GM19468 (cell line): Measurements from ENCODE around the gene E2F6.
"Not testable (repeated sequence)": the region's sequence is repeated elsewhere in the genome, so short reads cannot be mapped to it uniquely, and the experiment has no call there.

Experiments
- ATAC-seq: cut with Tn5 transposase; IDR thresholded peaks from one replicate; pipeline ENCODE4 v1.9.1; 2021; ENCODE audit warnings: mild to moderate bottlenecking, moderate library complexity, moderate number of reproducible peaks; ENCODE audit not compliant: unreplicated experiment; ENCODE audit errors: extremely low read depth

Gene E2F6

DNA sequence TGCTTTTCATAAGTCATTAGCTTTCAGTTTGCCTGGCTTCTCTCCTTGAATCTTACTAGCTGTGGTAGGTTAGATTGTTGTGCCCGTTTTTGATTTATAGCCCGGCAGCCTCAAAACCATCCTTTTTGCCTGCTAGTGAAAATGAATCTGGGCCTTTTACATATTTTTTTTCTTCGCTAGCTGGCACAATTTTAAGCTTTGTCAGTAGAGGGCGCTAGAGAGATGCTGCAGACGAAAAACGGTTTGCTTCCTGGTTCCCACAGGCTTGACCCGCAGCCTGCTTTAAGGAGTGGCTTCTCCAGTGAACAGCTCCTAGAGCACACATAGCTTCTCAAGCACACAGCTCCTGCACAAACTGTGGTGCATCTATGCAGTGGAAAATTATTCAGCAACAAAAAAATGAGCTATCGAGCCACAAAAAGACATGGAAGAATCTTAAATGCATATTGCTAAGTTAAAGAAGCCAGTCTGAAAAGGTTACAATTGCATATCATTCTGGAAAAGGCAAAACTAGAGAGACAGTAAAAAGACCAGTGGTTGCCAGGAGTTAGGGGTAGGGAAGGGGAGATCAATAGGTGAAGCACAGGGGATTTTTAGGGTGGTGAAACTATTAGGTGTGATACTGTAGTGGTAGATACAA, 47.9 kb downstream of the E2F6 start:
- ATAC-seq: no peak

DNA sequence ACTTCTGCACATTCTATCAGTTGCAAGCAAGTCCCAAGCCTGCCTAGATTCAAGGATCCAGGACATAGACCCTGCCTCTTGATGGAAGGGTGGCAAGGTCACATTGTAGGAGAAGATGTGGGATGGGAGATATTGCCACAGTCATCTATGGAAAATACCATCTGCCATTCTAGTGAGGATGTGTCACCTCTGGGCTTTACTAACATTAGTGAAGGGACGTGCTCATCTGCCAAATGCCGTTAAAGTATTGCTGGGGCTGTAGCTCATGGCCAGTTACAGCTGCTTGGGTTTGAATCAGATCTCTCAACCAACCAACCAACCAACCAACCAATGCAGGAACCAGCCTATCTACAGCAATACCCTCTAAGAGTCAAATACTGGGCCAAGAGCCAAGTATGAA, 49.0 kb downstream of the E2F6 start:
- ATAC-seq: no peak

DNA sequence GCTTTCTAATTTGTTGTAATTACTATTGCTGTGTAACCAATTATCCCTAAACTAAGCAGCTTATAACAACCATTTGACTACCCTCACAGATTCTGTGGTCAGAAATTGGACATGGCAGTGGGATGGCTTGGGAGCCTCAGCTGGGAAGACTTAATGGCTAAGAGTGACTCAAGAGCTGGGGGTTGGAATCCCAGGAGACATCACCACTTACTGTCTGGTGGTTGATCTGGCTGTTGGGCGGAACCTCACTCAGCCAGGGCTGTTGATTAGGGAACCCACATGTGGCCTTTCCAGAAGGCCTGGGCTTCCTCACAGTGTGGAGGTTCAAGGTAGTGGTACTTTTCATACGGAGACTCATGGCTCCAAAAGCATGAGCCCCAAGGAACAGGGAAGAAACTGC, 49.8 kb downstream of the E2F6 start:
- no peak for ATAC-seq

DNA sequence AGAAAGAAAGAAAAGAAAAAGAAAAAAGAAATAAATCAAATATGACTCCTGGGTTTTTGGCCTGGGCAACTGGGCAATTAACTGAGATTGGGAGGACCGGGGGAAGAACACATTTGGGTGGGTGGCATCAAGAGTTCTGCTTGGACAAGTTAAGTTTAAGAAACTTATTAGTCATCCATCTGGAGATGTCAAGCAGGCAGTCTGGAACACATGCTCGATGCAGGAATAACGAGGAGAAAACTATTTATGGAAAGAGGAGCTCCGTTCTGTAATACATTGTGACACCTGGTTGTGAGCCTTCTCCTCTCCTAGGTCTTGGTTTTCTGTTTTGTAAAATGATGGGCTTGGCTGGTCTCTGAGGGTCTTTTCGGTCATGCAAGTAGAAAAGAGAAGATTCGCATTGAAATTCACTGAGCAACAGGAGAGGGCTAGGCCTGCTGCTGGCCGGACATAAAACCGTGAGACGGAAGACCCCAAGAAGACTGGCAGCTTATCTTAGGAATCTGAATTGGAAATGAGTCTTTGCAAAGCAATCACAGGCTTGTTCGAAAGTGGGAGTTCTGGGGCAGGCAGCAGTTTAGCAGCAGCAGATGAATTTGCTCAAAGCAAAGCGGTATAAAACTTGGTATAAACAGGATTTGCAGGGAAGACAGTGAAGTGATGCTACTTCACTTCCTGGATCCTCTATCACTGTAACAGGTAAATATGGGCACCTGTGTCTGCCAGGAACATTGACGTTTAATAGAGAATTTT, 51.4 kb downstream of the E2F6 start:
- ATAC-seq: no peak

DNA sequence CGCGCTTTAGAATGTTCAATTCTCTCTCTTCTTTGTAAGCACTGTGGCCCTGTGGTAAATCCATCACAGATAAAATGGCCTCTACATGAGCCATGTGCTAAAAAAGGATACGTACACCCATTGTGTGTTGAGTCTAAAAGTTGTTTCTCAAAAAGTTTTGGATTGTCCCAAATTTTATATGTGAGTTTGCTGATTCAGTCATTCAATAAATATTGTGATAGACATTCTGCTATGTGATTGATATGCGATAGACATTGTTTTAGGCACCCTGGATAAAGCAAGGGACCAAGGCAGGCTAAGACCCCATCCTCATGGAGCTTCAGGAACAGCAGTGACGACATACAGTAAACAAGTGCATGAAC, 53.5 kb downstream of the E2F6 start:
- ATAC-seq: no peak

DNA sequence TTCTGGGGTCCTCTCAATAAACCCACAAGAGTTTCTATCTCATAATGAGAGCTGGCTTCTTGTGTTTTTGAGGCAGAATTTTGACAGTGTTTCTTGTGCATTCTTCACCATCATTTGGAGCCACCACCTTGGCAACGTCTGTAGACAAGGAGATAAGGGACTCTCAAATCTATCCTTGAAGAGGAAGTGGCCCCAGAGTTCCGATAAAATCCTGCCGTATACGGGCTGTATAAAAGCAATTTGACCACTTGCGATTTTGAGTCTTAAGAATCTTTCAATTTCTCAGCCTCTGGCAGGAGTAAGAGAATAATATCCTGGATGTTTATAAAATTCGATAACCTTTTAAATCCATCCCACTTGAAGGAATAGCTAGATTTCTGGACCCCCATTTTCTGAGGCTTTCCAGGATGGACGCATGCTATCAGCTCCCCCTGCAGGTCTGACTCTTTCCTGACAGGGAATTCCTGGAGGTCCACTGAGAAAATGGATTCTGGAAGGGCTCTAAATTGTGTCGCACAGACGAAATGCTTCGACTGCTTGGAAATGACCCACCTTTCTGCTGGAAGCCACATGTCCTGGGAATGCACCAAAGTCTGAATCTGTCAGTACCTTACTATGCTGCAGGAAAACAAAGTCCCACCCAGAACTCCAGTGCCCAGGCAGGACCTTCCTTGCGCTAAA, 54.1 kb downstream of the E2F6 start:
- ATAC-seq: no peak

DNA sequence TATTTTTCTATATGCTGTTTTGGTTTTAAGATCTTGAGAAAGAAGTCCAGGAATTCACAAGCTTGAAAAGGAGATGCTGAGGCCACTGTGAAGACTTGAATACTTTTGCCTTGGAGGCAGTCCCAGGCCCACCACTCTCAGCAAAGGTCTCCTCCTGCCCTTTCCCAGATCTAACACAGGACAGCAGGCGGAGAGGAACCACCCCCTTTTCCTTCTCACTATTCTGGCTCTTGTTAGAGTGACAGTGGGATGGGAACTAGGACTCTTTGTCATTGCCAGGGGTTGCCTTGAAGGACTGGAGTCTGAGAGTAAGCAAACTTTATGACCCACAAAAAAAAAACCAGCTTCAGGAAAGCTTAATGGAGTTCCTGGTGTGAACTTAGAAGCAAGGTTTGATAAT, 54.7 kb downstream of the E2F6 start:
- no peak for ATAC-seq

DNA sequence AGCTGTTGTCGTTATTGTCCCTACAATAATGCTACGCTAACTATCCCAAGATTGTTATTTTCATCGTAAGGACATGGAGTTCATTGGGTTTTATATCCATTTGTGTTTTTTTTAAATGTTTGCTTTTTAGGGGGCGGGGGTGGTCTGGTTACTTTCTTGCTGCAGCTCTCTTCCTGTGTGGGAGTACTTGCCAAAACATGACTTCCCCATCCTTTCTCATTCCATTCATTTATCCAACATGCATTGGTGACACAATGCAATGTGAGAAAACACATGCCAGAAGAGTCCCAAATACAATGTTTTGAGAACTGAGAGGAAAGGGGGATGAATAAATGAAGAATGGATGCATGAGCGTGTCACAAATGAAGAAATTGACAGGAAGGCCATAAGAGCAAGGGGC, 55.9 kb downstream of the E2F6 start:
- no peak for ATAC-seq

DNA sequence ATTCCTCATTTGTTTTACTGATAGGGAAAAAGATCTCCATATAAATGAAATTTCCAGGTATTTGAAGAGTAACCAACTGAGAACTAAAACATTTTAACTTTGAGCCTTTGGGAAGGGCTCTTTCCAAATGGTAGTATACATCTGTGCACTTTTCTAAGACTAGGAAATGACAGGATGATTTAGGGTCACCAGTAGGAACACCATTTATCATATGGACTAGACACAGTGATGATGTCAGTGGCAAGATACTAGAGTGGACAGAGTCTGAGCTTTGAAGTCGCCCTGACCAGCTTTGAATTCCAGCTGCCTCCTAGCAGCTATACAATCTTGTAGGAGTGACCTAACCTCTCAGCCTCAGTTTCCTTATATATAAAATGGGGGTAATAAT, 56.4 kb downstream of the E2F6 start:
- no peak for ATAC-seq

DNA sequence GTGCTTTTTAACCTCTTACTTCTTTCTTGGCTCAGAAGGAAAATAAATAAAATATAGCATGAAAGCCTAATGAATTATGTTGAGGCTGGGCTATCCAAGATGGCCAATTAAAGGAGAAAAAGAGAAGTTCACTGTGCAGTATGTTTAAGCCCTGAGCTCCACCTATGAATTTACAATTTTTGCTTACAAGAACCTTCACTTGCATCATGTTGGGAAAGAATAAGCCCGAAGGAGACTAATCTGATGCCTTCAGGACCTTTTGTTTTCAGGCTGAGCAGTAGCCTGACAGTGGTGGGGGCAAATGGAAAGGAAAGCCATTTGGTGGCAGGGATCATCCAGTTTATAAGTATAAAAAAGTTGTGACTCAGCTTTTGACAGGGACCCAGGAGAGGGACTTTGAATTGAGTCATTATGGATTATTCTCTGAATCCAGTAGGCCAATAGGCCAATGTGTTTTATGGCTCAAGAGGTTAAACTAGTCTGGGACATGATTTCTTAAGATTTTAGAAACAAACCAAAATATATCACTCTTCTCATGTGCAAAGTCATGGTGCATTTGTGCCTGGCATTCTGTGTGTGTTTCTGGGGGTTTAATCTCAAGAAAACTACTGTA, 56.9 kb downstream of the E2F6 start:
- ATAC-seq: no peak

DNA sequence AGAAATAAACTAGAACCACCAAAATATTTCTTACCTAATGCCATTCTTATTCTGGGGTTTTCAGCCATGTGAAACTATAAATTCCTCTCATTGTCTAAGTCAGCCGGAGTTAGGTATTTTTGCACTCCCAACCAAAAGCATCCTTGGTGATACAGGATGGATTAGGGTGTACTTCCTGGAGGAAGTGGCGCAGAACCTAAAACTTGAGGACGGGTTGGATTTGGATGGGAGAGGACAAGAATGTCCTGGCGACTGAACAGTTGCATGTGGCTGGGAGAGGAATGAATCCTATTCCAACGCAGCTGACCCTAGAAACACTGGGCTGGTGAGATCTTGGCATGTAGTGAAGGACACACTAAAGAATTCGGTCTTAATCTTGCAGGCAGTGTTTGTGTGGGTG, 58.5 kb downstream of the E2F6 start:
- ATAC-seq: no peak

DNA sequence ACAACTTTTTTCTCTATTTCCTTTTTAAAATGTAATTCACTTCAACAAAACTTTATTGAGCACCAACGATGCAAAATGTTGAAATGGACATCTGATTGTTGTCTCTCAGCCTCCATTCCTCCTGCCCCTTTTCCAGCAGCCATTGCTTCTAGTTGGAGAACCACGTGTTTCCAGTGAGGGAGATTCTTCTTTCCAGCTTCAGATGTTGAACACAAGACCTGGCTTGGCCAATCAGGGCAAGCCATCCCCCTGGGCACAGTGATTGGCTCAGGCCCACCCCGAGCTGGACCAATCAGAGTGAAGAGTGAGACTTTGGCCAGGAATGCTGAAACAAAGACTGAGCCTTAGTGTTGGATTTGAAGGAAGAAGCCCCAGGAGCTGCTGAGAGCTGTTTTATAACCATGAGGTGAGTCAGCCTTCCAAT, 59.0 kb downstream of the E2F6 start:
- no peak for ATAC-seq

DNA sequence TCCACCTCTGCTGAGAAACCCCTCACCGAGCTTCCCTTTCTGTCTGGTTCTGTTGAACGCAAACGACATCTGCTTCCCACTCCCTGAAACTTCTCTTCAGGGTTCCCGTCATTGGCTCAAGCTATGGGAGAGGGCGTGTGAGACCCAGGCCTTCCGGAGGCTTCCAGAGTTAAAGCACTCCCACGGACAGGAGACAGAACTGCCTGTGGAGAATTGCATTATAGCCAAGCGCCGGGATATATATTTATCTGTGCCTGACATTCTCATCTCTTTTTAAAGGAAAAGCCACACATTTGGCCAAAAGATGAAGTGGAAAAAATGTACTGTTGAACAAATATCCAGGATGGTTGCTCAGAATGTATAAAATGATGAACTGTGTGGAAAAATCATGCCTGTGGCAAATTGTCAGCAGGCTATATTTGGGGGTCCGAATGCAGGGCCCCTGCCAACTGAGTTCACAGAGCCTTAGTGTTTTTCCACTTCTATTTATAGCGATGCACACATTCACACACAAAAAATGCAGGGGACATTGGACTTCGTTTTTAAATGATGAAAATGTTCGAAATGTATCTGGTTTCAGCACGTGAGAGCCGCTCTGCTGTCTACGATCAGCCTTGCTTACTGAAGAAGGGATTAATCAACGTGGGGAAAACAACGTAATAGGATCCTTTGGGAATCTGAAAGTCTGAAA, 59.5 kb downstream of the E2F6 start:
- ATAC-seq: no peak

DNA sequence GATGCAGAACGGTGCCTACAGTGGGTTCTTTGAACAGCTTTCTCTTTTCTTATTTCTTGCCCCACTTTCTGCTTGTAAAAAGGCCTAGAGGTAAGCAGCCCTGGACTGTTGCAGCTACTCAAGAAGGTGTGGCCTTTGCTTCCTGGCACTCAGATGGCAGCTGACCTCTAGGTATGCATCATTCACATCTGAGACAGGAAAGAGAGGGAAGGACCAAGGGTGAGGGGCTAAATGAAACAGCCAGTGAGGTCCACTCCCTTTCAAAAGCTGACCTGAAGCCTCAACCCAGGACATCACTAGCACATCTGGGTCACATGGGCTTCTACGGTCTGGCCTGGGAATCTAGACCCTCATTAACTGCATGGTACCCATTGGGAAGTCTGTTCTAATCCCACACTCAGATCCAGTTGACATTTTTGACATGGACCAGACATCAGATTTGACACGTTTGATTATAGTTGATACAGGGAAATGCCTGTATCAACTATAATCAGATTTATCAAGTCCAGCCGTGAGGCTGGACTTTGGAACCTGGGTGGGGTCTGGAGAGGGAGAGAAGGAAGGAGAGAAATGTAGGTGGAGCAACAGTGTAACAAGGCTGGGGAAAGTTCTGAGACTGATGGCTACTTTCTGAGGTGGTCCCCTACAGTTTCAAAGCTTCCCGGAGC, 60.2 kb downstream of the E2F6 start:
- ATAC-seq: no peak

DNA sequence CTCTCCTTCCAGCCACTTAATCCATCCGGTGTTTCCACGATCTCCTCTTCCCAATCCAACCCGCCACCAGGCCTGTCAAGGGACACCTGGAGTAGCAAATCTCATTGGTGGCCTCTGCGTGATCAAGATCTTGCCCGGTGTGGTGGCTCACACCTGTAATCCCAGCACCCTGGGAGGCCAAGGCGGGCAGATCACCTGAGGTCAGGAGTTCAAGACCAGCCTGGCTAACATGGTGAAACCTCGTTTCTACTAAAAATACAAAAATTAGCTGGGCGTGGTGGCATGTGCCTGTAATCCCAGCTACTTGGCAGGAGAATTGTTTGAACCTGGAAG, 60.9 kb downstream of the E2F6 start:
- ATAC-seq: not testable (repeated sequence)

DNA sequence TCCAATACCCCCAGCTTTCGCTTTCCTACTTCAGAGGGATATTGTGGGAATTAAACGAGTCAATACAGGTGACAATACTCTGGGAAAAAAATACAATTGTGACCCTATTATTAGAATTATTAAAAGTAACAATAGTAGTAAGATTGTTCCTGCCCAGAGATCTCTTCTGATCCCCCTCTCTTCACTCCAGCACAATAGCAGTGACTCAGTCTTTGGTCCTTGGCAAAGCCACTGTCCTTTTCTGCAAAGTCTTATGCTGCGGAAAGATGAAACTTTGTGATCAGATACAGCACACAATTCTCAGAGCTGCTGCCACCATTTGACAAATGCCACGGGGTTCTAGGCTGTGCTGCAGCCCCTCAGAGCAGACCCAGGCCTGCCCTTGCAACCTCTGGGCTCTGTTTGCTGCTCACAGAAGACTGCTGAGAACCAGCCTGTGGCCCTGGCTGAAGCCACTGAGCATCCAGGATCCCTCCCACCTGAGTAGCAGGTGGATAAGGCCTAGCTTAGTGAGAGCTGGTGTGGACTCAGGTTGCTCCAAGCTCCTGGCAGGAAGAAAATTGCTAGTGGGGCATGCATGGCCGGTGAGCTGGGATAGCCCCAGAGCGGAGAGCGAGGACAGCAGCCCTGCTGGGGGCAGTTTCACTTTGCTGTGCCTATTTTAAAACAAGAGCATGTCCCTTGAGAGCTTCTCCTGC, 61.4 kb downstream of the E2F6 start:
- ATAC-seq: no peak

DNA sequence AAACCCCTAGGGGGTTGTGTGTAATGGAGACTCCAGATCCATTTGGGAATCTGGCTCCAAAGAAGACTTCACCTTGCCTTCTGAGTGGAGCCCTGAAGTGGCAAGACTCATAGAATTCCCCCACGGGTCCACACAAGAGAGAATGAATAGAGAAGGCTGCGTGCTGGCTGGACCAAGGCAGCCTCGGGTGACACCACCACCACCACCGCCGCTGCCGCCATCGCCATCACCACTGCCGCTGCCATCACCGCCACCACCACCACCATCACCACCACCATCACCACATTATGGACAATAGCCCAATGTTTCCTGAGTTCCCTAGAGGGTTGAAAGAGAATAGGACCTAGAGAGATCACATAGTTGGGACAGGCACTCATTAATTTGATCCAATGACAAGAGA, 63.5 kb downstream of the E2F6 start:
- no peak for ATAC-seq

DNA sequence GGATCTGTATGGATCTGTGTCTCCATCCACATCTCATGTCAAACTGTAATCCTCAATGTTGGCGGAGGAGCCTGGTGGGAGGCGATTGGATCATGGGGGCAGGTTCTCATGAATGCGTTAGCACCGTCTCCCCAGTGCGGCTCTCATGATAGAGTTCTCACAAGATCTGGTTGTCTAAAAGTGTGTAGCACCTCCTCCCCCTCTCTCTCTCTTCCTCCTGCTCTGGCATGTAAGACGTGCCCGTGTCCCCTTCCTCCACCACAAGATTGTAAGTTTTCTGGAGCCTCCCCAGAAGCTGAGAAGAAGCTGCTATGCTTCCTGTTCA, 66.6 kb downstream of the E2F6 start:
- no peak for ATAC-seq

DNA sequence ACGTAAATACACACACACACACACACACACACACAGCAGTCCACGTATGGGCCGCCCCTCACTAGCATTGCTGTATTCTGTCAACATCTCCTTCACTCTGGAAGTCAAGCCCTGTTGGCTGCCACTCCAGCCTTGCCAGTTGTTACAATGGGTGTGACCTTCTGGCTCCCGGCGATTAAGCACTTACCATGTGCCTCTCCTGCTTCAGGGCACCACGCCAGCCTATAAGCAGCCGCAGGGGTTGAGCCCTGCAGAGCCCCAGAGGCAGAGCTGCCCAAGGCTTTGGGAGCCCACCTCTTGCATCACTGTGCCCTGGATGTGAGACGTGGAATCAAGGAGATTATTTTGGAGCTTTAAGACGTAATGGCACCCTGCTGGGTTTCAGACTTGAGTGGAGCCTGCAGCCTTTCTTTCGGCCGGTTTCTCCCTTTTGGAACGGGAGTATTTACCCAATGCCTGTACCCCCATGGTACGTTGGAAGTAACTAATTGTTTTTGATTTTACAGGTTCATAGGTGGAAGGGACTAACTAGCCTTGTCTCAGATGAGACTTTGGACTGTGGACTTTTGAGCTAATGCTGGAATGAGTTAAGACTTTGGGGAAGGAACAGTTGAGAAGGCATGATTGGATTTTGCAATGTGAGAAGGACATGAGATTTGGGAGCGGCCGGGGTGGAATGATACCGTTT, 67.1 kb downstream of the E2F6 start:
- no peak for ATAC-seq
